Suprapubic skin (tissue), 4 donors: ENCODE measurements around the gene MED12L.

Experiments used
- CTCF ChIP-seq, 2 donors: fragments of 200-600 bp in 1 of 2; fragments of 450-650 bp in 1 of 2; sonication (generic) in 1 of 2; IDR thresholded peaks; one replicate each; pipeline ENCODE4 v1.5.1; 2016 to 2019; ENCODE audit warnings: antibody characterized with exemption in 2 of 2, mild to moderate bottlenecking in 1 of 2, moderate library complexity in 1 of 2
- EP300 ChIP-seq: sonication (generic); formaldehyde crosslinking; IDR thresholded peaks from one replicate; pipeline ENCODE4 v1.6.1; 2017; ENCODE audit warnings: antibody characterized with exemption
- POLR2A ChIP-seq, 2 donors: fragments of 450-650 bp; IDR thresholded peaks; one replicate each; pipeline ENCODE4 v1.6.1; 2017; ENCODE audit warnings: antibody characterized with exemption in 2 of 2, mild to moderate bottlenecking in 2 of 2, moderate library complexity in 2 of 2
- POLR2AphosphoS5 ChIP-seq, 3 donors: sonication (generic); formaldehyde crosslinking; IDR thresholded peaks; one replicate each; pipeline ENCODE4 v1.6.1; 2017; ENCODE audit warnings: antibody characterized with exemption in 3 of 3

GRCh38 chr3:151086484-151087456 is 1.3 kb downstream of the MED12L start:
- TF ChIP-seq CTCF (IDR thresholded peaks at IDR 0.05) (peak in 1 of 2 donors; percentile 37), POLR2A (IDR thresholded peaks at IDR 0.05) (no peak), POLR2AphosphoS5 (IDR thresholded peaks at IDR 0.05) (no peak), EP300 (no peak)
